Lower leg skin (tissue), 3 donors: ENCODE measurements around the gene SNX18.

Experiments
- POLR2A ChIP-seq, 2 donors: fragments of 450-650 bp; IDR thresholded peaks; one replicate each; pipeline ENCODE4 v1.6.1; 2016 to 2017; ENCODE audit warnings: antibody characterized with exemption in 2 of 2, mild to moderate bottlenecking in 1 of 2, moderate library complexity in 1 of 2
- TF ChIP-seq, protein P1 (sequence below), 3 donors: fragments of 450-650 bp; IDR thresholded peaks; one replicate each; pipeline ENCODE4 v1.5.1; 2016; ENCODE audit warnings: antibody characterized with exemption in 3 of 3, mild to moderate bottlenecking in 3 of 3, moderate library complexity in 2 of 3

DNA sequence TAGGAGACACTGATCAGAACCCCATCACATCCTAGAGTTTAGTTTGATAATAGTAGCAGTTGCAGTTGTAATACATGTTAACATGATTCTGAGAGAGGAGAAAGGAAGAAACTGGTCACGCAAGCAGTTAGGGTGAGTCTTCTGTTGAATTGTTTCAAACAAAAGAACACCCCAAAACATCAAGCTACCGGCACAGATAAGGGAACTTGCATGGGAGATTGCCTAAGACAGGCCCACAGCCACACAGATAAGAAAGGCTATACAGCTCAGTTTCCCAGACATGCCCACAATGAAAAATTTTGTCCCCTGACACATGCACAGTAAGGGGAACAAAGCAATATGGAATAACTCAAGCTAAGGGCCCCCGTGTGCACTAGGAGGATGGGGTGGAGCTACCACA, 46.2 kb upstream of the SNX18 start:
- TF ChIP-seq, protein P1, sequence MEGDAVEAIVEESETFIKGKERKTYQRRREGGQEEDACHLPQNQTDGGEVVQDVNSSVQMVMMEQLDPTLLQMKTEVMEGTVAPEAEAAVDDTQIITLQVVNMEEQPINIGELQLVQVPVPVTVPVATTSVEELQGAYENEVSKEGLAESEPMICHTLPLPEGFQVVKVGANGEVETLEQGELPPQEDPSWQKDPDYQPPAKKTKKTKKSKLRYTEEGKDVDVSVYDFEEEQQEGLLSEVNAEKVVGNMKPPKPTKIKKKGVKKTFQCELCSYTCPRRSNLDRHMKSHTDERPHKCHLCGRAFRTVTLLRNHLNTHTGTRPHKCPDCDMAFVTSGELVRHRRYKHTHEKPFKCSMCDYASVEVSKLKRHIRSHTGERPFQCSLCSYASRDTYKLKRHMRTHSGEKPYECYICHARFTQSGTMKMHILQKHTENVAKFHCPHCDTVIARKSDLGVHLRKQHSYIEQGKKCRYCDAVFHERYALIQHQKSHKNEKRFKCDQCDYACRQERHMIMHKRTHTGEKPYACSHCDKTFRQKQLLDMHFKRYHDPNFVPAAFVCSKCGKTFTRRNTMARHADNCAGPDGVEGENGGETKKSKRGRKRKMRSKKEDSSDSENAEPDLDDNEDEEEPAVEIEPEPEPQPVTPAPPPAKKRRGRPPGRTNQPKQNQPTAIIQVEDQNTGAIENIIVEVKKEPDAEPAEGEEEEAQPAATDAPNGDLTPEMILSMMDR (IDR thresholded peaks at IDR 0.05): no peak
- TF ChIP-seq POLR2A (IDR thresholded peaks at IDR 0.05): no peak
